ENCODE data around the gene GATB.

The GATB gene

GRCh38 chr4:151651496-151651895 lies 109.3 kb downstream of the GATB start:
- no peak for DNase-seq (ENCODE audit: low read depth in 2 of 2)

- no peak for DNase-seq (ENCODE audit: low read depth in 2 of 2)
Observed at GRCh38 chr4:151649479-151649878, 111.3 kb downstream of the GATB start.

GRCh38 chr4:151646322-151646721 lies 114.5 kb downstream of the GATB start:
- no peak for DNase-seq (ENCODE audit: low read depth in 2 of 2)

- no peak for DNase-seq (ENCODE audit: low read depth in 2 of 2)
Observed at GRCh38 chr4:151644622-151645021, 116.2 kb downstream of the GATB start.

GRCh38 chr4:151643564-151643963 lies 117.2 kb downstream of the GATB start:
- DNase-seq (ENCODE audit: low read depth in 2 of 2): no peak

- DNase-seq (ENCODE audit: low read depth in 2 of 2): no peak
Observed at GRCh38 chr4:151641983-151642382, 118.8 kb downstream of the GATB start.

GRCh38 chr4:151641167-151641566 lies 119.6 kb downstream of the GATB start:
- no peak for DNase-seq (ENCODE audit: low read depth in 2 of 2)

- DNase-seq (ENCODE audit: low read depth in 2 of 2): no peak
Observed at GRCh38 chr4:151640381-151640780, 120.4 kb downstream of the GATB start.

- DNase-seq (ENCODE audit: low read depth in 2 of 2): no peak
Observed at GRCh38 chr4:151638295-151638858, 122.4 kb downstream of the GATB start.

GRCh38 chr4:151631349-151631748 lies 129.5 kb downstream of the GATB start:
- no peak for DNase-seq (ENCODE audit: low read depth in 2 of 2)

GRCh38 chr4:151629097-151629783 lies 131.6 kb downstream of the GATB start:
- no peak for DNase-seq (ENCODE audit: low read depth in 2 of 2)

- no peak for DNase-seq (ENCODE audit: low read depth in 2 of 2)
Observed at GRCh38 chr4:151628001-151628608, 132.7 kb downstream of the GATB start.

GRCh38 chr4:151627491-151627890 lies 133.3 kb downstream of the GATB start:
- DNase-seq (ENCODE audit: low read depth in 2 of 2): no peak

- no peak for DNase-seq (ENCODE audit: low read depth in 2 of 2)
Observed at GRCh38 chr4:151626751-151627150, 134.1 kb downstream of the GATB start.

GRCh38 chr4:151626228-151626627 lies 134.6 kb downstream of the GATB start:
- DNase-seq (ENCODE audit: low read depth in 2 of 2): no peak

- DNase-seq (ENCODE audit: low read depth in 2 of 2): no peak
Observed at GRCh38 chr4:151624626-151625565, 135.9 kb downstream of the GATB start.

Measured in activated CD8-positive, alpha-beta memory T cell treated with anti-CD3 and anti-CD28 coated beads for 4 hours (primary cell).